NCI-H2227 treated with DMSO at 0.1 percent for 48 hours (cell line): ENCODE data around the gene FSTL5.
"Not testable (repeated sequence)": the region's sequence is repeated elsewhere in the genome, so short reads cannot be mapped to it uniquely, and the experiment has no call there.

Experiments
- DNase-seq: peaks from one replicate; lab custom pipeline; 2025; lab: John Stamatoyannopoulos, UW

FSTL5 gene

GRCh38 chr4:162103908-162104307, 59.9 kb downstream of the FSTL5 start:
- not testable (repeated sequence) for DNase-seq

GRCh38 chr4:162102713-162103112, 61.1 kb downstream of the FSTL5 start:
- DNase-seq, result no peak

- no peak for DNase-seq
Measured at GRCh38 chr4:162101337-162101736, 62.5 kb downstream of the FSTL5 start.

GRCh38 chr4:162075726-162076125, 88.1 kb downstream of the FSTL5 start:
- no peak for DNase-seq

GRCh38 chr4:162061214-162061613, 102.6 kb downstream of the FSTL5 start:
- no peak for DNase-seq

GRCh38 chr4:162059656-162060055, 104.1 kb downstream of the FSTL5 start:
- DNase-seq, result no peak

- DNase-seq, result no peak
Measured at GRCh38 chr4:162056990-162057389, 106.8 kb downstream of the FSTL5 start.

GRCh38 chr4:162046135-162046534, 117.7 kb downstream of the FSTL5 start:
- no peak for DNase-seq

GRCh38 chr4:162038112-162038511, 125.7 kb downstream of the FSTL5 start:
- DNase-seq, result no peak

- DNase-seq, result no peak
Measured at GRCh38 chr4:162017863-162018262, 145.9 kb downstream of the FSTL5 start.

- no peak for DNase-seq
Measured at GRCh38 chr4:162016991-162017390, 146.8 kb downstream of the FSTL5 start.

GRCh38 chr4:162016219-162016618, 147.6 kb downstream of the FSTL5 start:
- DNase-seq, result no peak

GRCh38 chr4:162015090-162015489, 148.7 kb downstream of the FSTL5 start:
- DNase-seq, result no peak

- no peak for DNase-seq
Measured at GRCh38 chr4:162011089-162011488, 152.7 kb downstream of the FSTL5 start.

- DNase-seq, result no peak
Measured at GRCh38 chr4:162010362-162010761, 153.4 kb downstream of the FSTL5 start.

GRCh38 chr4:161992317-161992716, 171.5 kb downstream of the FSTL5 start:
- no peak for DNase-seq

GRCh38 chr4:161991811-161992210, 172.0 kb downstream of the FSTL5 start:
- DNase-seq, result no peak

- DNase-seq, result no peak
Measured at GRCh38 chr4:161990721-161991120, 173.1 kb downstream of the FSTL5 start.

GRCh38 chr4:161988946-161989345, 174.9 kb downstream of the FSTL5 start:
- no peak for DNase-seq

- no peak for DNase-seq
Measured at GRCh38 chr4:161987611-161988010, 176.2 kb downstream of the FSTL5 start.

GRCh38 chr4:161952382-161952781, 211.4 kb downstream of the FSTL5 start:
- DNase-seq, result no peak

GRCh38 chr4:161949946-161950725, 213.7 kb downstream of the FSTL5 start:
- DNase-seq, result no peak

GRCh38 chr4:161948026-161948770, 215.6 kb downstream of the FSTL5 start:
- no peak for DNase-seq
